Kasumi-1 (cell line): Measurements from ENCODE around the gene CASD1.
A peak's percentile ranks its signal among the peaks of the same experiment; 100 is the strongest.

ENCODE experiments used
- DNase-seq, 2 experiments: peaks; one replicate each; lab custom pipeline; 2025; lab: John Stamatoyannopoulos, UW

CASD1 gene

DNA sequence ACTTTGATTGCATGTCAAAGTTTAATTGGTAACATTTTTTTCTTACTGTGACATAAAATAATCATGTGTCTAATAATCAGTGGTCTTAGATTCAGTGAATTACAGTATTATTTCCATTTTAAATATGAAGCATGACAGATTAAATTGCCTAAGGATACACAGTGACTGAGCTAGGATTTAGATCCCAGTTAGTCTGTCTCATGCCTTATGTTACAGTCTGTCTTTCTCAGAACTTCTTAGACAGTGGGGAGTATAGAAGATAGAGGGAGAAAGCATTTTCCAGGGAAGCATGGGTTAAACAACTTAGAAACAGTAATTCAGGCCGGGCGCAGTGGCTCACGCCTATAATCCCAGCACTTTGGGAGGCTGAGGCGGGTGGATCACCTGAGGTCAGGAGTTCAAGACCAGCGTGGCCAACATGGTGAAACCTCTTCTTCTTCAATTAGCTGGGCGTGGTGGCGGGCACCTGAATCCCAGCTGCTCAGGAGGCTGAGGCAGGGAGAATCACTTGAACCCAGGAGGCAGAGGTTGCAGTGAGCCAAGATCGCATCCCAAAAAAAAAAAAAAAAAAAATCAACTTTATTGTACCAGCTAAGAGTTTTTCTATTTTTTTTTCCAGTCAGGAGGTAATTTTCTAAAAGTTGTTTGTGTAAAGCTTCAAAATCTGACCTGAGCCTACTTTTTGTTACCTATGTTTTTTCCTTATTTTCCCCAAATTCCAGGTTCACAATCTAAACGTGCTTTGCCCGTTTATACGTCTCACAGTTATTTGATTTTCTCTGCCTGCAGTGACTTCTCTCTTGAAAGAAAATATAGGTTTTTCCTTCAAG, 3.3 kb downstream of the CASD1 start:
- no peak for DNase-seq

DNA sequence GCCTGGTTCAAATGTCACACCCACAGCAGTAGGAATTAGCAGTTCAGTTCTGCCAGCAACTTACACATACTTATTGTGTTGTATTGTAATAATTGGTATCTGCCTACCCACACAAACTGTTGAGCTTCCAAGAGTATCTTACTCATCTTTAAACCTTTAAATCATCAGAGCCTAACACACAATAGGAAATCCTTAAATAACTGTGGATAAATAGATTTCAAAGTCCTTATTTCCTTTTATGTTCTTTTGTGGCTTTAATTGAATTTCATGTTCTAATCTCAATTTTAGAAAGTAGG, 3.9 kb downstream of the CASD1 start:
- DNase-seq = no peak

DNA sequence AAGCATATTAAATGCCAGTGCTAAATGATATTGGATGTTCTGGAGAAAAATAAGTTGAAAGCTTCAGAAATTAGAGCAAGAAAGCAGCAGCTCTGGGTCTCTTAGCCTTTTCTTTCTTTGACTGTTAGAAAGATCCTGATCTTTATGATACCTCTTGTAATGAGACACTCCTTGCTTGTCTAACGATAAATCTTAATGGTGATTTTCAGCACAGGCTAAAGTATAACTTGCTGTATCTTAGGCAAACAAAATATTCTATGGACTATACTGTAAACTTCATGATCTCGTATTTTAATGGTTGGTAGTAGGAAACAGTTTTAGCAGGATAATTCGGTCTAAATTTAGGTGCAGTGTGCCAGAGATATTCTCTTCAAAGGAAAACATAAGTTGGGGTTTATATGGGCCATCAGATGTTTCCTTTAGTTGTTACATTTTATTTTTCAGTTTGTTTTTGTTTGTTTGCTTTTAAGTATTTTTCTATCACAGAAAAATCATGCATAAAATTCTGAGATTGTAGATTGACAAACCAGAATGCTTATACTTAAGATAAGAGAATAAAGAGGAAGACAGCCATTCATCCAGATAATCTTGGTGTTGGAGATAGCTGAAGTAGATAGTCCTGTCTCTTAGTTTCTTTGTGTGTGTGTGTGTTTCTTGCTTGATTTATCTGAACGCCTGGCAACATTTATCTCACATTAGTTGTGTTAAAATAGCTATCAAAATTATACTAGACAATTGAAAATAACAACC, 4.7 kb downstream of the CASD1 start:
- no peak for DNase-seq

DNA sequence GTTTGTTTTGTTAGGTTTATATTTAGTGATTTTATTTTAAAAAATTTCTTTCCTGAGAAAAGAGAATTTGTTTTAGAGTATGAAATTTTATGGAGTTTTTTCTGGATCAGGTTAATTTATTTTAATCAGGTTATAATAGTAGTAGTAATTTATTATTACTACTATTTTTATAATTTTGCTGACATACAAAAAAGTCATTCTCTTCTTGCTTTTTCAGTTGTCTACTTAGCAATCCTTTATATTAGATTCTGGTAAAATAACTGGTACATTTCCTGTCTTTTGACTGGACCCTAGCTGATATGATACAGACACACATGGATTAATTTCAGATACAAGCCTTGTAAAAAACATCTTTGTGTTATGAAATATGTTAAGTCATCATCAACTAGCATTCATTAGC, 5.3 kb downstream of the CASD1 start:
- DNase-seq = no peak

DNA sequence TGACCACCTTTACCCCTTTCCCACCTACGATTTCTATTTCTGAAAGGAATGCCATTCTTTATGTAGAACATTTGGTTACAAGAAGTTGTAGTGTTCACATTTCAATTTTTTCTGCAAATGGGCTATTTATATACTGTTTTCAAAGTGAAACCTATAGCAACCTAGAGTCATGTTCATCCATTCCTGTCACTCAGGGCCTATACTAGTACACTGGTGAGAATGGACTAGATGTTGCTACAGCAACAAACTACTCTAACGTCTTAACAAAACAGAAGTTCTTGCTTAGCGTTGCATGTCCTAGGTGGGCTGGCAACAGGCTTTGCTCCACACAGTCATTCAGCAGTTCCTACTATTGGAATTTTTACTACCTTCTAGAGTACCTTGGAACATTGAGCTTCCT, 16.3 kb downstream of the CASD1 start:
- DNase-seq = no peak

DNA sequence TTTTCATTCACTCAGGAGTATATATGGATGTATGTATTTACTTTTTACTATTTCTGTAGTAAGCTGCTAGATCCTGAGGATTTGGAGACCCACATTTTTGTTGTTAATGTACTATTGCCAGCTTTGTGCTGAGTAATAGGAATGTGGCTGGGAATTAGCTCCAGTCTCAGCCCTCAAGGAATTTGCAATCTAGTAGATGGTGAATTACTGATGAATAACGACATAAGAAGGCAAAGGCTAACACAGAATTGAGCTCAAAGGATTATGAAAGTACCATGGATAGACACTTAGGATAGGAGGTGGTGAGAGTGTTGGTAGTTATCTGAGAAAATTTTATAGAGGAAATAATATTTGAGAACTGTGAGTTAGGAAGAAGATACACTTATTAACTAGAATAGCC, 19.9 kb downstream of the CASD1 start:
- no peak for DNase-seq

DNA sequence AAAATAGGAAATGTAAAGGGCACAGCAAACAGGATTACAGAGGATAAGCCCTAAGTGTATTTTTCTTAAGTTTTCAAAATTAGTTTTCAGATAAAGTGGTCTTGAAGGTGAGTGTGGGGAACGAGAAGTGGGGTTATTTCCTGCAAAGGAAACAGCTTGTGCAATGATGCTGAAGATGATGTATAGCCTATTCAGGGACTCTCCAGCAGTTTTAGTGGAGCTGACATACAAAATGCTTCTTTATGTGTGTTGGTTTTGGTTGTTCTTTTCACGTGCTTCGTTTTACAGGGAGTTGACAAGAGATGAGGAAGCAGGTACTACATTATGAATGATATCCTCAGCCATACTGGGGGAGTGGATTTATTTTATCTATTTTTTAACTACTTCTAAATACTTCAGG, 20.5 kb downstream of the CASD1 start:
- DNase-seq = no peak

DNA sequence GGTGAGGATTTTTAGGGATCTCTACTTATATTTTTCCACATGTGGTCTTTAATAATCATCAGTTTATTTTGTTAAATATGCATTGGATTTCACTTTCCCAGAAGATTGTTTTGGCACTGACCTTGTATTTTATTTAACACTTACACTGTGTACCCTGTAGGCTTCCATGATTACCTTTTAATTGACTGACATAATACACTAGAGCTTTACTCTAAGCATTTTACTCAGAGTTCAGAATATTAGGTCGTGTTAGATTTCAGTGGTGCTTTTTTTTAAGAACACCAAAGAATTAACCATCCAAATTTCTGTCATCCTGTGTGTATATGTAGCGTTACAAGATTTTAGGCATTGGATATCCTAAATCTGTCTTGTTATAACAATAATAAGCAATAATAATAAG, 23.1 kb downstream of the CASD1 start:
- DNase-seq = no peak

DNA sequence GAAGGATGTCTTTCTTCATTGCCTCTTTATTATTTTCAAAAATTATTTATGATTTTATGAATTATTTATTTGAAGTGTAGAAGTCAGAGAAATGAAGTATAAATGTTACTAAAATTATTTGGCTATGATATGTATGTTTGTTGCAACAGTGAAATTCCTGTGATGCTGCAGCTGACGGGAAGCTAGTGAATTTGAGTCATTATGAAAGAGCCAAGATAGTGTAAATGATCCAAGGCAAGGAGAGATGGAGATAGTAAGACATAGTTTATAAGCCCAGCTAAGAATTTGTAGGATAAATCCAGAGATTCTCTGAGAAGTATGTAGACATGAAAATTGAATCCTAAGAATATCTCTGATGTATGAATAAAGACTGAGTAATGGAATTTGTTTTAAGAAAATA, 30.8 kb downstream of the CASD1 start:
- DNase-seq = no peak

DNA sequence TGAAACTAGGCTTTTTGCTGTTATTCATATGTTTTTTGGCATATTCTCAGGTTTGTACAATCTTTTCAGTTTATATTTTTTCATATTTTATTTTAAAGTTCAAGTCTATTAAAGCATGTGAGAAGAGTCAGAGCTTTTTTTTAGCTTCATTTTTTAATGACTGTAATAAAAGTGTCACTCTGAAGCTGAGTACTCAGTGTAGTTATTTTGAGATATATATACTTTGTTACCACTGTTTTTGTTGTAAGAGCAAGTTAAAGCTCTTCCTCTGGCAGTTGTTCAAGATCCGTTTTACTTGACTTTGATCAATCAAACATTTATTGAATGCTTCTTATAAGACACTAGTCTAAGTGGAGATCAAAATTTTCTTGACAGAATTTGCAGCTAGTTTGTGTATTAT, 37.5 kb downstream of the CASD1 start:
- no peak for DNase-seq

DNA sequence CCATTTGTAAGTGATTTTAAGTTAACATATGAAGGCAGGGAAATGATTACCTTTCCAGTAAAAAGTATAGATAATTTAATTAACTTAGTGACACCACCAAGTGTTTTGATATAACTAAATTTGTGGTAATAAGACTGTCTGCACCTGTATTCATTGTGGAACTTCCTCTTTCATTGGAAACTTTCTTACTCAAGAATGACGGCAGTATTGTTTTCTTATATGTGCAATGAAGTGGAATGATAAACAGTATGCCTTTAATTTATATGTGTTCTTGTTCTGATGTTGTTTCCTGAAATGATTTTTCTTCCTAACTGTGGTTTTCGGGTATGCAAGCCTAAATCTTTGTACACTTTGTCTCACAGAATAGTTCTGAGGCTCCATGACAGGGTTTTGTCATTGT, 46.4 kb downstream of the CASD1 start:
- no peak for DNase-seq

DNA sequence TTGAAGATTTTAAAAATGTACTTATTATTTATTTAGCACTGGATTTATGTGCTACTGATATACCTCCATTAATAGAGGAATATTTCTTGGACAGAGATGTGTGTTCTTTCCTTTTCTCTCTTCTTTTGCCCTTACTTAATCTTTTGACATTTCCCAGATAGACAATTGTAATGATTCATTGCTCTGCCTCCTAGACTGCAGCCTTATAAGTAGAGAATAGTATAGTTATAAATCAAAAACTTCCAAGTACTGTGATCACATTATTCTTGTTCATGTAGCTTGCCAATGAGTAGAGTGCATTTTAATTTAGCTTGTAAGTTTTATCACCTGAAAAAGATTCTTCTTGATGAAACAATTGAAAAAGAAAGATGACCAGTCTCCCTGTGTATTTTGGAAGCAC, 47.6 kb downstream of the CASD1 start:
- no peak for DNase-seq

DNA sequence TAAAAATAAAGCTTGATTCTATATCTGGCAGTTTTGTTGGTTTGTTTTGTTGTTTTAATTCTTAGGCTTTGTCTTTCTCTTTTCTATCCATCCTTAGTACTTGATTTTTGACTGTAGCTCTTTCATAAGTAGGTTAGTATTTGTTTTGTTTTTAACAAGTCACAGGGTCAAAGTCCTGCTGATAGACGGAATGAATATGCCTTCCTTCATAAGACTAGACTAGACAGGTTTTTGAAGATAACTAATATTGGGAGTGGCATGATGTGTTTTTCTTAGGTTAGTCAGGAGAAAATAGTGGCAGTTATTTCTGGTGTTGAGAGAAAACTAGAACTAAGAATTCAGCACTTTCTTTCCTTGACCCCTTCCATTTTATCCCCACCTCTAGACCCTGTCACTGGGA, 50.4 kb downstream of the CASD1 start:
- DNase-seq = no peak

DNA sequence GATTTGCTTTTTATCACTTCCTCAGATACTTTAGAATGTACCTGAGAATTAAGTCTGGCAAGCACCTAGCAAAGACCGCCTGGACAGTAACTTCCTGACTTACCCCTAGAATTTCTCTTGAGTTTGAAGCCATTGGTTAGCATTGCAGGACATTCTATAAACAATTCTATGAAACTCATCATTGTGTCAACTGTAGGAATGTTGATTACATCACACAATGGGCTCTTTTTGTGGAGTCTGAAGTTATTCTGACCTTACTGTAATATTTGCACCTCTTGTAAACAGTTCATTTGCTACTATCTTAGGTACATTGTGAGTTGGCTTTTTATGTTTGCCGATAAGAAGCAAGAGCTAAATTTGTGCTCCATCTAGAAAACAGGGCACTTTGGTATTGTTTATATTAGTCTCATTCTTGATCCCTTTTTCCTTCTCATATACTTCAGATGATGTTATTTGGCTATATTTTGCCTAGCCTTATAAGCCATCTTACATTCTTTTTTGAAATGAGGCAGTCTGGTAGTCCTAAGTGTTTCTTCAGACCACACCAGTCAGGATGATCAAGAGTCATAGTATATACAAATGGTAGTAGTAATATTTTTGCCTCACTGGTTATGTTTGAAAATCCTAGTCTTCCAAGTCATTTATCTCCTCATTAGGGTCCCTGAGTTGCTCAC, 52.4 kb downstream of the CASD1 start:
- no peak for DNase-seq

DNA sequence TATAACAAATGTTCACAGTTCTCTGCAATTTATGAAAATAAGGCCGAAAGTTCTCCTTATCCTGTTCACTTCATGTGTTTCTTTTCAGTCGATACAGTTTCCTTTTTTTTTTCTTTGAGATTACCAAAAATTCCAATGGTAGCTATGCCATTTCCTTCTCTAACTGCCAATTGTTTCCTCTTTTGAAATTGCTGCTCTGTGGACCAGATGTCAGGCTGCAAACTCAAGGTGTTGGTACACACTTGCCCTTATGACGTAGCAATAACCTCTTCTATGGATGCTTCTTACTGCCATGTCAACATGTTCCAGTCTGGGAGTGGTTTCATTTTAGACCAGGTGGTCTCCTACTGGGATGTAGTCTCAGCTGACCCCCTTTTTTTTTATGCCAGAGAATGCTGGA, 52.9 kb downstream of the CASD1 start:
- DNase-seq = peak; percentile 29 to 48

DNA sequence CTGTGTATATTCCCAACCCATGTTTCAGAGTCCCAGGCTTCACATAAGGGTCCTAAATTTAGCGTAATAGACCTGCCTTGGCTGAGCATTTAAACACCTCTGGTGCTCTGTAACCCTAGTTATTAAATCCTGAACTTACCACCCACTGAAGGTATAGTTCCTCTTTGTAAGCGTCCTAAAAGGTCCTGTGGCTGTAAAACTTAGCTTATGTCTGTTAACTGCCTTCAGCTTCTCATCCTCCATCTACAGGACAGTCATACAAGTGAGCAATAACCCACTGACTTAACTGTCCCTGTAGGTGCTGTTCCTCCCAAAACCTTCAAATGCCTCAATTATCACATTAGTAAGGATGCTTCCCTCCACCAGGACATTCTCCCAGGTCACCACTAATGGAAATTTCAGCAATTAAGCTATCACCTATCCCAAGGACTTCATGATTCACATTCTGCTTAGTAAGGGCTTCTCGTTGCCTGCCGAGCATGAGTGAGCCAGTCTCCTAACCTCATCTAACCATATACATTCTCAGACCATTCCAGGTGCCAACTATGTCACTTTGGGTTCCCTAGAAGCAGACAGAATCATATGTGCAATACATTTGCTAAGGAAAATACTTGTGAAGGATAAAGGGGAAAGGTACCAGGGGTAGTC, 55.8 kb downstream of the CASD1 start:
- no peak for DNase-seq

DNA sequence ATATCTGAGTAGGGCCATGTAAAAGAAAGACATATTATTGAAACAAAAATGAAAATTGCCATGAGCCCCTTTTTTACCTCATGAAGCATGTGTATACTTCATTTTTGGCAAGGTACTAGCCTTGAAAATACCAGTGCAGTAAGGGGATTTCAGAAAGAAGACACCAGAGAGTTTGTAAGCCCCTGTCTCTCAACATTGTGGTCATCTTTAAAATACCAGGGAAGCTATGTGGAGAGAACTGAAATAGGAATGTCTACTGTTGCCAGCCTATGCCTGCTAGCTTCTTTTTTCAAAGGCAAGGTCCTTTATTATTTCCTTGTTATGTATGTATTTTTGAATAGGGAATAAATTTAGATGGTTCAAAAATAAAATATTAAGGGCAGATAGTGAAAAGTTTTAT, 57.8 kb downstream of the CASD1 start:
- DNase-seq = no peak

DNA sequence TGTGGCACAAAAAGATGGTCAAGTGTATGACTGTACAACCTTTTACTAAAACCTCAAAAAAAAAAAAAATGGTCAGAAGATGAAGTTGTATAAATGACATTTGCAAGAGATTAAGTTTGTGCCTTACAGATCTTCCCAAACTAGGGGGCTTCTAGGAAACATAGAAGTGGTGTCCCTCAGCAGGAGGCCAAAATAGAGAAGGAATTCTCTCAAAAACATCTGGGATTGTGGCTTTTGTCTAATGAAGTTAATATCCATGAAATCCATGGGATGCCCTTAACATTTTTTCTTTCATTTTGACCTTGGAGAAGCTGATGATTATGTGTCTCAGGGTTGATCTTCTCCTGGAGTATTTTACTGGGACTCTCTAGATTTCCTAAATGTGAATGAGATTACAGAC, 62.2 kb downstream of the CASD1 start:
- DNase-seq = no peak

DNA sequence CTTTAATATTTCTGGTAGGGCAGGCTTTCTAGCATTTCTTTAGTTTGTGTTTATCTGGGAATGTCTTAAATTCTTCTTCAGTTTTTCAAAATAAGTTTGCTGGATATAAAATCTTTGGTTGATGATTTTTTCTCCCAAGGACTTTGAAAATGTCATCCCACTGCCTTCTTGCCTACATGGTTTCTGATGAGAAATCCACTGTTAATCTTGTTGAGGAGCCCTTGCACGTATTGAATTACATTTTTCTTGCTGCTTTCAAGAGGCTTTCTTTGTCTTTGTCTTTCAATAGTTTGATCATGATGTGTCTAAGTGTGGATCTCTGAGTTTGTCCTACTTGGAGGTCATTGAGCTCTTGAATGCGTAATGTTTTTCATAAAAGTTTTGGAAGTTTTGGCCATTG, 66.0 kb downstream of the CASD1 start:
- DNase-seq = no peak

DNA sequence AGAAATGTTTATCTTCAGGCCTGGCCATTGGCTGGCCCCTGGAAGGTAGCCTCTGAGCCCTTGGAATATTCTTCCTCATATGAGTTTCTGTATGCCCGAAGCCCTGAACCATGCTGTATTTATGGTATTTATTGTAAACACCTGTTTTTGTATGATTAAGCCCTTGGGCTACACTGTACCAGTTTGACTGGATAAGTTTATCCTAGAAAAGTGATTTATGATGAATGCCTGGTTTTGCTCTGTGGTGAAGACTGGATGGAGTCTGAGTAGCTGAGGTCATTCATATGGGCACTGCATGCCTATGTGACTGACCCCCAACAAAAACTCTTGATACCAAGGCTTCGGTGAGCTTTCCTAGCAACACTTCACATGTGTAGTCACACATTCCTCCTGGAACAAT, 66.7 kb downstream of the CASD1 start:
- no peak for DNase-seq

DNA sequence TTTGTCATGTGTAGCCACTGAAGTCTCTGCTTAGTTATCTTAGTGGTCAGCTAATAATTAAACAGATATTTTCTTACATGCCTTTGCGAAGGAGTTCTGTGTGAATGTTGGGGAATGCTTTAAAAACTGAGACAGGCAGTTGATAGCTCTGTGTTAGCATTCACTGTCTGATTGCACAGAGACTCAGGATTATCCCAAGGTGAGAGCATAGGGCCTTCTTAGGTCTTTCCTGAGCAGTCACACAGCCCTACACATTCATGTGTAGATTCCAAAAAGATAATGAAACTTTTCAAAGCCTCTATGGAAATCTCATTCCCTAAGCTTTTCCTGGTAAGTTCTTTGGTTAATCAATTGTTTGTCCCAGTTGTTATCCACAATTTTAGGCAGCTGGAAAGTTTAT, 67.7 kb downstream of the CASD1 start:
- DNase-seq = no peak

DNA sequence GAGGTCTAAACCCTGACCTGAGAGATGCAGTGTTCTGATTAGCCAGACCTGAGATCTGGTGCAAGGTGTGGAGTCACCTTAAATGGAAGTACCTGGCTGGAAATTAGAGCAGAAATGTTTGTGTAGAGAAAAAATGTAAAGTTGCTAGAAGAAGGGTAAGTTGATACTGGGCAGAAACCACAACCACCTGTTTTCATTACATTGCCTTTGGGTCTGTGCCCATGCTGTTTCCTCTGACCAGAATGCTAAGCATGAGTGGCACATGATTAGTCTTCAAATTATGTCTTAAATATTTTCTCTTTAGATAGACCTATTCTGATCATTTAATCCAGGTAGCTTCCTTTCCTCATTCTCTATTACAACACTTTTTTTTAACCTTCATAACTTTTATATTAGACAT, 69.0 kb downstream of the CASD1 start:
- DNase-seq = no peak

DNA sequence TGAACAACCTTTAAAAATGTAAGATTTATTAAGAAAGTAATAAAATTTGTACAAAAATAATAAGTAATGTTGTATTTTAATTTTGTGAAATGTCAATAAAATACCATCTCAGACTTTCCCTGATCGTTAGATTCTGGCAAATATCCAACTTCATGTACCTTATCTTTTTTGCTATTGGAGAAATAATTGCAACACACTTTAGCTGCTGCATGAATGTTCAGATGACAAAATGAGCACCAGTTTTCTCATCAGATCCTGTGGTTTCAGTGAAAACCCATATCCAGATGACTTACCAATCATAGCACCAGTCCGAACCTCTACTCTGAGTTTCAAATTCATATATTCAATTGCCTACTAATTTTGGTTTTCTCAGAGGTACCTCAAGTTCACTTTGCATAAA, 69.9 kb downstream of the CASD1 start:
- DNase-seq = no peak
